HG03103 (cell line): ENCODE measurements around the gene SIMC1.

Experiments used
- ATAC-seq: cut with Tn5 transposase; IDR thresholded peaks from one replicate; pipeline ENCODE4 v1.9.1; 2021; ENCODE audit warnings: low read depth; ENCODE audit not compliant: unreplicated experiment

Gene SIMC1

DNA sequence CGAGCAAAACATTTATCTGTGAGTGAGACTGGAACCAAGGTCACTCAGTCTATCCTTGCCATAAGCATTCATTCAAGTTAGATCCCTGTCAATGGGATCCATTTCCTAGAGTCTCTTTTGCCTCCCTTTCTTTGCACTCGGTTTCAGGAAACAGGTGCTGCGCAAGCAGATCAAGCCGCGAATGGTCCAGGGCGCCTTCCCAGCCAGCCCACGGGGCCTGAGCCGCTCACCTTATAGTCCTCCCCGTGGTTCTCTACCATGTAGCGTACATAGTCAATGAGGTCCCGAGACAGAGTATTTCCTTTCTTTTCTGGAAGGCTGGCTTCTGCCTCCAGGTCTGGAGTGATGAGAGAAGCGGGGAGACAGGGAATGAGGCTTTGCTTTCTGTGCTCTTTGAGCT lies 146.8 kb downstream of the SIMC1 start:
- no peak for ATAC-seq

DNA sequence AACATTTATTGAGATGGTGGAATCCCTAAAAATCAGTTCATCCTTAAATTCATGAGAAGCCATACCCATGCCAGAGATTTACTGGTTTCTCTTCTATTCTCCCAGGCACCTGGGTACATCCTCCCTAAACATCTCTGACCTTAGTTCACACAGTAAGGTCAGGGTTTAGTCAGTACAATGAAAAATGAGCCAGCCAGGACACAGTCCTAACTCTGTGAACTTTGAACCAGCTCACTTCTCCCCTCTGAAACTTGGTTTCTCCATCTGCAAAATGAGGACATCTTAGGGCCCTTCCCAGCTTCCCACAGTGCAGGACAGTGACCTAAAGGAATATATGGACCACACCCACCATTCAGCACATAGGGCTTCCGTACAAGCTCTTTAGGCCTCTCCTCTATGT lies 148.3 kb downstream of the SIMC1 start:
- no peak for ATAC-seq

DNA sequence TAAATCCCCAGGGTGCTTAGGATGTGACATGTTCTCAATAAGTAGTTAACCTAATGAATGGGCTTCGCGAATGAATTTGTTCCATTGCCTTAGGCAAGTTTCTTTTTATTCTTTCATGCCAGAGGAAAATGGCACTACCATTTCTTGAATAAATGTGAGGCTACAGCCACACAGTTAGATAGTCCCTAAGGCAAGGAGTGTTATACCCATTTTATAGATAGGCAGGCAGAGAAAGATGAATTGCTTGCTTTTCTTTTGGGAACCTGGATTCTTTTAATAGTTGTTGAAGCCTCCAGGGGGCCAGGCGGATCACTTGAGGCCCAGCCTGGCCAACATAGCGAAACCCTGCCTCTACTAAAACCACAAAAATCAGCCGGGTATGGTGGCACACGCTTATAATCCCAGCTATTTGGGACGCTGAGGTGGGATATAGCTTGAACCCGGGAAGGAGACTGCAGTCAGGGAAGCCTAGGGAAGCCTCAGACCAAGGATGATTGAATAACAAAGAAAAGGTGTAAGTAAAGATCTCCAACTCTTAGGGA lies 149.2 kb downstream of the SIMC1 start:
- ATAC-seq = no peak

DNA sequence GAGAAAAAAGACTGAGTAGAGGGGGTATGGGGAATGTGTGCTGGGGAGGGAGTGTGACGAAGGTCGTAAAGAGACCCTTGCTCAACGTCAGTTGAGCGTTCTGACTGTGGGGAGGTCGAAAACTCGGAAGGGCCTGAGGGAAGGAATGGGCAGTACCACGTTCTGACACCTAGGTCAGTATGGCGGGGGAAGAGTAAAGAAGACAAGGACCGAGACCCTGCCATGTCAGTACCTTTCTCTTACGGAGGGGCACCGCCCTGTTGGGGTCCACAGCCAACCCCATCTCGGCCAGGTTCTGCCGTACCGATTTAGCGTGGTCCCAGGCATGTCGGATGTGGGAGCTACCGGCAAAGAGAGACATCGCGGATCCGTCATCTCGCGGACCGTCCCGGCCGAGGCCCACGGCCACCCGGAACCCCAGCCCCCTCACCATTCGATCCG lies 149.8 kb downstream of the SIMC1 start:
- ATAC-seq = no peak

DNA sequence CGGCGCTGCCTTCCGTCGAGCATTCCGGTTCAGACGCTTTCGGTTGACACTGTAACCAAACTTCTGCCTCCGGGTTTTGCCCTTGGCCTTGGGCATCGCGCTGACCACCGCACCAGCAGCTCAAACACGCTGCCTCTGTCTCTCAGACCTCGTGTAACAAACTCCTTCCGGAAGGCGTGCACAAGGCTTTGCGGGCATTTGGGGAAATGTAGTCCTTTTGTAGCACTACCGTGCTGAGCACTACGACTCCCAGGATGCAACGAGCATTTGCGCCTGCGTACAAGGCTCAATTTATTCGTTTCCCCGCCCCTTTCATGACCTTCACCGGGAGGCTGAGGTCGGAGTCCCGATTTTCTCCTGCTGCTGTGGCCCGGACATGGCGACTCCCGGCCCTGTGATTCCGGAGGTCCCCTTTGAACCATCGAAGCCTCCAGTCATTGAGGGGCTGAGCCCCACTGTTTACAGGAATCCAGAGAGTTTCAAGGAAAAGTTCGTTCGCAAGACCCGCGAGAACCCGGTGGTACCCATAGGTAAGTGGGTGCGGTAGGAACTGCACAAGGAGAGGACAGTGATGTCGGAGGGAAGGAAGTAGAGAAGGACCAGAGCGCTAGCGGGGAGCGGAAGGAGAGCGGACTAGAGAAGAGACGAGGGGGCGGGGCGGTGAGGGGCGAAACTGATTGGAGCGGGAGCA lies 150.4 kb downstream of the SIMC1 start, which contains the start of the genes HIGD2A and NOP16:
Gene HIGD2A, plus strand, starts transcription at position 308 of the 691 bp plus-strand sequence. Its CDS starts 69 bp downstream, at position 377.
Gene NOP16, minus strand, starts transcription at position 155 of the 691 bp plus-strand sequence. Its CDS starts 59 bp downstream, at position 96.
- ATAC-seq = peak; percentile 82

DNA sequence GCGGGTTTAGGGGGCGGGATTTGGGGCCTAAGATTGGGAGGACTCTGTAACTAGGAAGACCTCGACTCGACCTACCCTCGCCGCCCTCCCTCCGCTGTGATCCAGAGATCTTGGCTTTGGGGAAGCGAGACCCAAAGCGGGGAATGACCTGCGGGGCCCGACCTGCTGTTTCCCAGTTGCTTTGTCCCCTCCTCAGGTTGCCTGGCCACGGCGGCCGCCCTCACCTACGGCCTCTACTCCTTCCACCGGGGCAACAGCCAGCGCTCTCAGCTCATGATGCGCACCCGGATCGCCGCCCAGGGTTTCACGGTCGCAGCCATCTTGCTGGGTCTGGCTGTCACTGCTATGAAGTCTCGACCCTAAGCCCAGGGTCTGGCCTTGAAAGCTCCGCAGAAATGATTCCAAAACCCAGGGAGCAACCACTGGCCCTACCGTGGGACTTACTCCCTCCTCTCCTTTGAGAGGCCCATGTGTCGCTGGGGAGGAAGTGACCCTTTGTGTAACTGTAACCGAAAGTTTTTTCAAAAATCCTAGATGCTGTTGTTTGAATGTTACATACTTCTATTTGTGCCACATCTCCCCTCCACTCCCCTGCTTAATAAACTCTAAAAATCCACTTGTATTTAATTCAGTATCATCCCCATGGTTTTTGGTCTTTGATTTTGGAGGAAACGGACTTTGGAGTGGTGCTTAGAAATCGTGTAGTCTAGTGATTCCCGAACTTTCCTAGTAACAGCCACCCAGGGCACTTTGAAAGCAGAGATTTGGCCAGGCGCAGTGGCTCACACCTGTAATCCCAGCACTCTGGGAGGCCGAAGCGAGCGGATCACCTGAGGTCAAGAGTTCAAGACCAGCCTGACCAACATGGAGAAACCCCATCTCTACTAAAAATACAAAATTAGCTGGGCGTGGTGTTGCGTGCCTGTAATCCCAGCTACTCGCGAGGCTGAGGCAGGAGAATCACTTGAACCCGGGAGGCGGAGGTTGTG lies 151.2 kb downstream of the SIMC1 start:
- peak; percentile 18 for ATAC-seq

DNA sequence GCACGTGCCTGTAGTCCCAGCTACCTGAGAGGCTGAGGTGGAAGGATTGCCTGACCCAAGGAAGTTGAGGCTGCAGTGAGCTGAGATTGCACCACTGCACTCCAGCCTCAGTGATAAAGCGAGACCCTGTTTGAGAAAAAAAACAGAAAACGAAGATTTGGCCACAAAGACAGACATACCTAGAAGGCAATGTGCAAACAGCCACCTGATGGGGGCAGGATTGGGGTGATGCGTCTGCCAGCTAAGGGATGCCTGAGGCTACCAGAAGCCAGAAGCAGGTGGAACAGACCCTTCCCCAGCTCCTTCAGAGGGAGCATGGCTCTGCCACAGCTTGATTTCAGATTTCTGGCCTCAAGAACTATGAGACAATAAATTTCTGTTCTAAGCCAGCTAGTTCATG lies 153.3 kb downstream of the SIMC1 start:
- ATAC-seq = no peak

DNA sequence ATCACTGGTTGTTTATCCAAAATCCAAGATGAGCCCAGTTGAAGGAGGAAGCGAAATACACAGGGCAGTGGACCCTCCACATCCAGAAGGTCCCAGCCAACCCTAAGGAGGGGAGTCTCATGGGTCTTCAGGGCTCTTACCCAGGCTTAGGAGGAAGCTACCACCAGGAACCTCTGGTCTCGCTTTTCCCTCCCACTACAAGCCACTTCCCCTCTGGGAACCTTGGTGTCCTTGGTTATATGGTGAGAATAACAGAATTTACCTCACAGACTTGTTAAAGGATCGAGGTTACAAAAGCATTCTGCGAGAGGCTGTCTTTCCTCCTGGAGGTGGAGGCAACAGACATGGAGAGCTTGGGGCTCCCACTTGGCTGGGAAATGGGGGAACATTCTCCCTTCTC lies 153.8 kb downstream of the SIMC1 start:
- no peak for ATAC-seq

DNA sequence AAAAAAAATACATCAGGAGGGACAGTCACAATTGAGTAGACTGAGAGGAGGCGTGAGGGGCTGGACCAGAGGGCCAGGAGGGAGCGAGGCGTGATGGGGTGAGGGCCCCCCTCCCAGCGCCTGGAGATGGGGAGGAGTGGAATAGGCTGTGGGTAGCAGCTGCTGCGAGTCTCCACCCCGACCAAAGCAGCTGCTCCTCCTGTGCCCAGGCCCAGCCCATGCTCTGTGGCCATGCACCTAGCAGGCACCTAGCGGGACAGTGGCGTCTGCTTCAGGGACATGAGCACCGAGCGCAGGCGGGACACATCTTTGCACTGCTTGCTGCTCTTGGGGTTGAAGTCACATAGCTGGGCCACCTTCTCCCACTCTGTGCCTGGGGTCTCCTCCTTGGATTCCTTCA lies 154.3 kb downstream of the SIMC1 start:
- no peak for ATAC-seq

DNA sequence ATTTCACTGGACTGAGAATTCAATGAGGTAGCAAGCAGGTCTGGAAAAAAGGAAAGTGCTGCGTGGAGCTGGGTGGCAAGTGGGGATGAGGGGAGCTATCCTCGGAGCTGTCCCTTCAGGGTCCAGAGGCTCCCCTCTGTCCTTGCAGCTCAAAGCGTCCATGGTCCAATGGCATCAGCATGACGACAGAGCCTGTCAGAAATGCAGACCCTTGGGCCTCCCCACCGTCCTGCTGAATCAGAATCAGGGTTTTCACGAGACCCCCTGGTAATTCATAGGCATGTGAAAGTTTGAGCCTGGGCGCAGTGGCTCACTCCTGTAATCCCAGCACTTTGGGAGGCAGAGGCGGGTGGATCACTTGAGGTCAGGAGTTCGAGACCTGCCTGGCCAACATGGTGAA lies 155.9 kb downstream of the SIMC1 start:
- ATAC-seq = no peak

DNA sequence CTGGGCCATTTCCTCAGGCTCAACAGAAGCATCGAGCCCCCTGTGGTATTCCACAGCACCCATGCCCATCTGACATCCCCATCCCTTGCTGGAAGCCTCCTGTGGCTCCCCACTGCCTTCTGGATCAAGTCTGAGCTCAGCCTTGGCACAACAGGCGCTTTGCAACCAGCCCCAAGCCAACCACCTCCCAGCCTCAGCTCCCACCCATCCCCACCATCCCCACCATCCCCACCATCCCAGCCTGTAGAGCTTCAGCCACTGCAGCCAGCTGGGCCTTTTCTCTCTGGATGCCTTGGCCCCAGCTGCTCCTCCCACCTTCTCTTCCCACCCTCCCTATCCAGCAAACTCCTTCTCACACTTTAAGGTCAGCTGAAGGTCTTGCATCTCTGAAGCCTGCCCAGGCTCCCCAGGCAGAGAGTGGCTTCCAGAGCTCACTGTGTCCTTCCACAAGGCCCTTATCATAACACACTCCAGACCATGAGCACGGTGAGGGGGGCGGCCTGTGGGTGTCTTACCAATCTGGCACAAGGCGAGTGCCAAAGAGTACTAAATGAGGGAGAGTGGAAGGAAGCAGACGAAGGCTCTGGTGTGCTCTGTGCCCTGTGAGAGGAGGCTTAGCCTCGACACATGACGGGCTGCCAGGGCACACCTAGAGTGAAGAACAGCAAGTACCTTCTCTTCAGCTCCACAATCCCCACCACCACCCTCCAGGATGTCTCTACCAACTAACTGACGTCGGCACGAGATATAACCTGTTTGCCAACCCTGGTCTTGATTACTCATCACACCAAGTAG lies 156.9 kb downstream of the SIMC1 start:
- no peak for ATAC-seq
